Erythroblast (primary cell): ENCODE data around the gene PLAGL1.

Experiments
- GATA1 ChIP-seq: IDR thresholded peaks from 2 replicates; pipeline ENCODE4 v1.6.1; 2011; ENCODE audit warnings: low read depth, mild to moderate bottlenecking, control low read depth, low read length, moderate library complexity
- POLR2A ChIP-seq: IDR thresholded peaks from 2 replicates; pipeline ENCODE4 v1.6.1; 2011; ENCODE audit warnings: mild to moderate bottlenecking, low read length

GRCh38 chr6:143936347-143936746 is 71.7 kb downstream of the PLAGL1 start:
- TF ChIP-seq POLR2A (no peak), GATA1 (no peak)
